ENCODE results near the gene C19orf44. TPM values are rescaled to one million over a fixed set of nuclear protein-coding genes. Genes with fewer than 3 reads are reported as not detected.

C19orf44 gene
- total RNA-seq, 2 donors from 2014 or later = 7.9 TPM

GRCh38 chr19:16566161-16566560, 70.0 kb downstream of the C19orf44 start:
- peaks cover 51% of the 10 kb centered on the region for H3K36me3 ChIP-seq (ENCODE audit: control insufficient read depth, insufficient read depth, low read length)
- no peaks in the 10 kb centered on the region for H3K9me3 ChIP-seq (ENCODE audit: control insufficient read depth, low read length)
- H3K27ac ChIP-seq (ENCODE audit: low read depth, low read length) = no peak overlapping the region
- Mint-ChIP-seq H3K4me1 (no peaks in the 10 kb centered on the region), H3K36me3 (ENCODE audit: low read depth) (peaks cover 60% of the 10 kb centered on the region), H3K27ac (no peak overlapping the region), H3K27me3 (ENCODE audit: insufficient read depth) (no peaks in the 10 kb centered on the region), H3K9me3 (no peaks in the 10 kb centered on the region), H3K4me3 (no peak overlapping the region)
- H3K4me1 ChIP-seq (ENCODE audit: control insufficient read depth, insufficient read depth, low read length) = no peaks in the 10 kb centered on the region
- no peaks in the 10 kb centered on the region for H3K27me3 ChIP-seq (ENCODE audit: control insufficient read depth, insufficient read depth, low read length, poor library complexity, severe bottlenecking)
- DNase-seq = no peak
- WGBS, 2 experiments (ENCODE audit: insufficient coverage in 1 of 2, insufficient read length in 1 of 2) = 95% methylated on average over 9 to 10 of the region's 10 CpGs
- no peak overlapping the region for H3K9ac ChIP-seq (ENCODE audit: extremely low read depth, low read length, poor library complexity, severe bottlenecking)
- TF ChIP-seq CTCF (conservative IDR thresholded peaks at IDR 0.05) = no peak
- no peak overlapping the region for H3K4me3 ChIP-seq (ENCODE audit: low read length)

- no peaks in the 10 kb centered on the region for H3K27me3 Mint-ChIP-seq (ENCODE audit: insufficient read depth)
- no peak for DNase-seq
- no peaks in the 10 kb centered on the region for H3K4me1 ChIP-seq (ENCODE audit: control insufficient read depth, insufficient read depth, low read length)
- no peaks in the 10 kb centered on the region for H3K27me3 ChIP-seq (ENCODE audit: control insufficient read depth, insufficient read depth, low read length, poor library complexity, severe bottlenecking)
- no peaks in the 10 kb centered on the region for H3K9me3 ChIP-seq (ENCODE audit: control insufficient read depth, low read length)
- H3K9me3 Mint-ChIP-seq = no peaks in the 10 kb centered on the region
- no peak for TF ChIP-seq CTCF (conservative IDR thresholded peaks at IDR 0.05)
- no peak overlapping the region for H3K9ac ChIP-seq (ENCODE audit: extremely low read depth, low read length, poor library complexity, severe bottlenecking)
- peaks cover 54% of the 10 kb centered on the region for H3K36me3 Mint-ChIP-seq (ENCODE audit: low read depth)
- H3K27ac ChIP-seq (ENCODE audit: low read depth, low read length) = no peak overlapping the region
- 95 to 96% methylated on average over 3 of the region's 5 CpGs for WGBS, 2 experiments (ENCODE audit: insufficient coverage in 1 of 2, insufficient read length in 1 of 2)
- peaks cover 46% of the 10 kb centered on the region for H3K36me3 ChIP-seq (ENCODE audit: control insufficient read depth, insufficient read depth, low read length)
- H3K4me3 Mint-ChIP-seq = no peak overlapping the region
- no peak overlapping the region for H3K27ac Mint-ChIP-seq
- no peak overlapping the region for H3K4me3 ChIP-seq (ENCODE audit: low read length)
- H3K4me1 Mint-ChIP-seq = peaks cover 4% of the 10 kb centered on the region
Observed at GRCh38 chr19:16566702-16567101, 70.5 kb downstream of the C19orf44 start.

GRCh38 chr19:16569609-16570320, 73.6 kb downstream of the C19orf44 start:
- 93 to 94% methylated on average over 17 of the region's 17 CpGs for WGBS, 2 experiments (ENCODE audit: insufficient coverage in 1 of 2, insufficient read length in 1 of 2)
- H3K9me3 Mint-ChIP-seq = no peaks in the 10 kb centered on the region
- no peaks in the 10 kb centered on the region for H3K27me3 ChIP-seq (ENCODE audit: control insufficient read depth, insufficient read depth, low read length, poor library complexity, severe bottlenecking)
- no peak for TF ChIP-seq CTCF (conservative IDR thresholded peaks at IDR 0.05)
- no peaks in the 10 kb centered on the region for H3K27me3 Mint-ChIP-seq (ENCODE audit: insufficient read depth)
- H3K4me3 Mint-ChIP-seq = no peak overlapping the region
- H3K9me3 ChIP-seq (ENCODE audit: control insufficient read depth, low read length) = no peaks in the 10 kb centered on the region
- peaks cover 38% of the 10 kb centered on the region for H3K36me3 Mint-ChIP-seq (ENCODE audit: low read depth)
- H3K4me1 Mint-ChIP-seq = peaks cover 16% of the 10 kb centered on the region
- peak overlapping the region; percentile 30 for H3K27ac Mint-ChIP-seq
- DNase-seq = no peak
- no peak overlapping the region for H3K4me3 ChIP-seq (ENCODE audit: low read length)
- H3K4me1 ChIP-seq (ENCODE audit: control insufficient read depth, insufficient read depth, low read length) = no peaks in the 10 kb centered on the region
- H3K36me3 ChIP-seq (ENCODE audit: control insufficient read depth, insufficient read depth, low read length) = peaks cover 39% of the 10 kb centered on the region
- H3K9ac ChIP-seq (ENCODE audit: extremely low read depth, low read length, poor library complexity, severe bottlenecking) = no peak overlapping the region
- no peak overlapping the region for H3K27ac ChIP-seq (ENCODE audit: low read depth, low read length)

Other genes with a start within 250 kb of the C19orf44 start
- gene KLF2, start 171.6 kb upstream of the C19orf44 start, total RNA-seq = 1 to 10 TPM in 1 of 2 donors, under 1 TPM in 1; 0.22 to 1.4 TPM
- 10 to 100 TPM; 35.1 to 43.8 TPM for gene EPS15L1, start 24.4 kb upstream of the C19orf44 start, total RNA-seq
- under 1 TPM in 1 of 2 donors, not detected in 1; 0.27 TPM for gene CALR3, start 227 bp upstream of the C19orf44 start, total RNA-seq
- 10 to 100 TPM; 69.5 to 71.5 TPM for gene CHERP, start 46.0 kb downstream of the C19orf44 start, total RNA-seq
- gene SLC35E1, start 76.0 kb downstream of the C19orf44 start, total RNA-seq = 10 to 100 TPM; 26.6 to 30.6 TPM
- gene MED26, start 131.8 kb downstream of the C19orf44 start, total RNA-seq = 10 to 100 TPM; 10.8 to 11.8 TPM
- 10 to 100 TPM; 57.6 to 91.4 TPM for gene SMIM7, start 163.8 kb downstream of the C19orf44 start, total RNA-seq
- 1 to 10 TPM; 5.1 to 6.8 TPM for gene TMEM38A, start 164.7 kb downstream of the C19orf44 start, total RNA-seq
- gene NWD1, start 223.5 kb downstream of the C19orf44 start, total RNA-seq = not detected

Measured in endodermal cell (in vitro differentiated cells).